ENCODE results near the gene MAST4.

The MAST4 gene

GRCh38 chr5:66813306-66813705 is 217.1 kb downstream of the MAST4 start:
- H3K36me3 ChIP-seq, result no peaks in the 10 kb centered on the region
- no peaks in the 10 kb centered on the region for H3K9me3 ChIP-seq
- TF ChIP-seq CTCF (IDR thresholded peaks at IDR 0.05; ENCODE audit: low read depth, low read length), result no peak
- H3K4me1 ChIP-seq, result no peaks in the 10 kb centered on the region
- H3K4me3 ChIP-seq (ENCODE audit: low read depth, low read length), result no peak overlapping the region
- no peak for DNase-seq
- no peaks in the 10 kb centered on the region for H3K27me3 ChIP-seq

- Histone ChIP-seq H3K4me3 (ENCODE audit: low read depth, low read length) (no peak overlapping the region), H3K4me1 (no peaks in the 10 kb centered on the region), H3K36me3 (no peaks in the 10 kb centered on the region), H3K9me3 (no peaks in the 10 kb centered on the region), H3K27me3 (no peaks in the 10 kb centered on the region)
- TF ChIP-seq CTCF (IDR thresholded peaks at IDR 0.05; ENCODE audit: low read depth, low read length), result peak; percentile 90
- peak; percentile 59 for DNase-seq
Measured at GRCh38 chr5:66814146-66814991, 218.2 kb downstream of the MAST4 start.

GRCh38 chr5:66818304-66818934 is 222.2 kb downstream of the MAST4 start:
- Histone ChIP-seq H3K36me3 (no peaks in the 10 kb centered on the region), H3K4me3 (ENCODE audit: low read depth, low read length) (no peak overlapping the region), H3K9me3 (no peaks in the 10 kb centered on the region), H3K27me3 (no peaks in the 10 kb centered on the region), H3K4me1 (no peaks in the 10 kb centered on the region)
- no peak for DNase-seq
- no peak for TF ChIP-seq CTCF (IDR thresholded peaks at IDR 0.05; ENCODE audit: low read depth, low read length)

GRCh38 chr5:66818935-66819328 is 222.7 kb downstream of the MAST4 start:
- no peak for TF ChIP-seq CTCF (IDR thresholded peaks at IDR 0.05; ENCODE audit: low read depth, low read length)
- Histone ChIP-seq H3K27me3 (no peaks in the 10 kb centered on the region), H3K4me3 (ENCODE audit: low read depth, low read length) (no peak overlapping the region), H3K4me1 (no peaks in the 10 kb centered on the region), H3K9me3 (no peaks in the 10 kb centered on the region), H3K36me3 (no peaks in the 10 kb centered on the region)
- DNase-seq, result no peak

GRCh38 chr5:66820630-66821207 is 224.5 kb downstream of the MAST4 start:
- no peak overlapping the region for H3K4me3 ChIP-seq (ENCODE audit: low read depth, low read length)

More at GRCh38 chr5:66820630-66821207, 224.5 kb downstream of the MAST4 start:
- Histone ChIP-seq H3K4me1 (no peaks in the 10 kb centered on the region), H3K27me3 (no peaks in the 10 kb centered on the region), H3K9me3 (no peaks in the 10 kb centered on the region), H3K36me3 (no peaks in the 10 kb centered on the region)
- no peak for DNase-seq
- TF ChIP-seq CTCF (IDR thresholded peaks at IDR 0.05; ENCODE audit: low read depth, low read length), result no peak

Measured in BE2C (cell line).